Activated CD4-positive, alpha-beta T cell treated with anti-CD3 and anti-CD28 coated beads for 48 hours (primary cell): ENCODE data around the gene LASP1NB.
"Not testable (repeated sequence)": the region's sequence is repeated elsewhere in the genome, so short reads cannot be mapped to it uniquely, and the experiment has no call there.

Experiments used
- DNase-seq: peaks from one replicate; pipeline ENCODE4 v3.0.0-alpha.2; 2020

Gene LASP1NB

DNA sequence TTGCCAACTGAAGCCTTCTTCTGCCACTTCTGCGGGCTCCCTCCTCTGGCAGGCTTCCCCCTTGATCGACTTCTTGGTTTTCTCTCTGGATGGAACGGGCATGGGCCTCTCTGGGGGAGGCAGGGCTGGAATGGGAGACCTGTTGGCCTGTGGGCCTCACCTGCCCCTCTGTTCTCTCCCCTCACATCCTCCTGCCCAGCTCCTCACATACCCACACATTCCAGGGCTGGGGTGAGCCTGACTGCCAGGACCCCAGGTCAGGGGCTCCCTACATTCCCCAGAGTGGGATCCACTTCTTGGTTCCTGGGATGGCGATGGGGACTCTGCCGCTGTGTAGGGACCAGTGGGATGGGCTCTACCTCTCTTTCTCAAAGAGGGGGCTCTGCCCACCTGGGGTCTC, 6.5 kb upstream of the LASP1NB start:
- no peak for DNase-seq

- DNase-seq, result no peak
These were observed 5.9 kb upstream of the LASP1NB start for GRCh38 chr17:38919316-38920078.

DNA sequence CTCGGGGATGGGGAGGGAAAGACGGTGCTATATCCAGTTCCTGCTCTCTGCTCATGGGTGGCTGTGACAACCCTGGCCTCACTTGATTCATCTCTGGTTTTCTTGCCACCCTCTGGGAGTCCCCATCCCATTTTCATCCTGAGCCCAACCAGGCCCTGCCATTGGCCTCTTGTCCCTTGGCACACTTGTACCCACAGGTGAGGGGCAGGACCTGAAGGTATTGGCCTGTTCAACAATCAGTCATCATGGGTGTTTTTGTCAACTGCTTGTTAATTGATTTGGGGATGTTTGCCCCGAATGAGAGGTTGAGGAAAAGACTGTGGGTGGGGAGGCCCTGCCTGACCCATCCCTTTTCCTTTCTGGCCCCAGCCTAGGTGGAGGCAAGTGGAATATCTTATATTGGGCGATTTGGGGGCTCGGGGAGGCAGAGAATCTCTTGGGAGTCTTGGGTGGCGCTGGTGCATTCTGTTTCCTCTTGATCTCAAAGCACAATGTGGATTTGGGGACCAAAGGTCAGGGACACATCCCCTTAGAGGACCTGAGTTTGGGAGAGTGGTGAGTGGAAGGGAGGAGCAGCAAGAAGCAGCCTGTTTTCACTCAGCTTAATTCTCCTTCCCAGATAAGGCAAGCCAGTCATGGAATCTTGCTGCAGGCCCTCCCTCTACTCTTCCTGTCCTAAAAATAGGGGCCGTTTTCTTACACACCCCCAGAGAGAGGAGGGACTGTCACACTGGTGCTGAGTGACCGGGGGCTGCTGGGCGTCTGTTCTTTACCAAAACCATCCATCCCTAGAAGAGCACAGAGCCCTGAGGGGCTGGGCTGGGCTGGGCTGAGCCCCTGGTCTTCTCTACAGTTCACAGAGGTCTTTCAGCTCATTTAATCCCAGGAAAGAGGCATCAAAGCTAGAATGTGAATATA, 4.8 kb upstream of the LASP1NB start:
- no peak for DNase-seq

DNA sequence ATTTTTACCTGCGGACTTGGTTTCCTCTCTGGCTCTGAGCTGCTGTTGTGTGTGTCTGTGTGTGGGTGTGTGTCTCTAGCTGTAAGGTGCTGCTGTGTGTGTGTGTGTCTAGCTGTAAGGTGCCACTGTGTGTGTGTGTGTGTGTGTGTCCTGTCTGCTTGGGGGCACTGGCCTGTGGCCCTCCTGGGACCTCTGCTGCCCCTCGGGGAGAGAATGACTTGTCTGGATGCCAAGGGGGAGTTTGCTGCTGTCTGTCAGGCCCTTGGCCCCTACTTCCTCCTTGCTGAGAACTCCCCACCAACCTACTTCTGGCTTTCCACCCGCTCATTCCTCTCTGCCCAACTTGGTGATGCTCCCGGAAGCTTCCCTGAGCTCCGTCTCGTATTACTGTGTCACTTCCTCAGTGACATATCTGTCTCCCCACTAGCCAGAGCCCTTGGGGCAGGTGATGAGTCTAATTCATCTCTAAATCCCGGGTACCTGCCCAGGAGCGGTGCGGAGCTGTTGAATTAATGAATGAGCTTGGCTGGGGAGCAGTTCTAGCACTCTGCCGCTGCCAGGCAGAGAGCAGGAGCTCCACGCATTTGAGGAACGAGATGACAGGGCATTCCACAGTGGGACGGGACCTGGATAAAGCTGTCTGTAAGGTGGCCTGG, 3.5 kb upstream of the LASP1NB start:
- DNase-seq, result no peak

- no peak for DNase-seq
These were observed 2.7 kb upstream of the LASP1NB start for GRCh38 chr17:38922538-38923297.

DNA sequence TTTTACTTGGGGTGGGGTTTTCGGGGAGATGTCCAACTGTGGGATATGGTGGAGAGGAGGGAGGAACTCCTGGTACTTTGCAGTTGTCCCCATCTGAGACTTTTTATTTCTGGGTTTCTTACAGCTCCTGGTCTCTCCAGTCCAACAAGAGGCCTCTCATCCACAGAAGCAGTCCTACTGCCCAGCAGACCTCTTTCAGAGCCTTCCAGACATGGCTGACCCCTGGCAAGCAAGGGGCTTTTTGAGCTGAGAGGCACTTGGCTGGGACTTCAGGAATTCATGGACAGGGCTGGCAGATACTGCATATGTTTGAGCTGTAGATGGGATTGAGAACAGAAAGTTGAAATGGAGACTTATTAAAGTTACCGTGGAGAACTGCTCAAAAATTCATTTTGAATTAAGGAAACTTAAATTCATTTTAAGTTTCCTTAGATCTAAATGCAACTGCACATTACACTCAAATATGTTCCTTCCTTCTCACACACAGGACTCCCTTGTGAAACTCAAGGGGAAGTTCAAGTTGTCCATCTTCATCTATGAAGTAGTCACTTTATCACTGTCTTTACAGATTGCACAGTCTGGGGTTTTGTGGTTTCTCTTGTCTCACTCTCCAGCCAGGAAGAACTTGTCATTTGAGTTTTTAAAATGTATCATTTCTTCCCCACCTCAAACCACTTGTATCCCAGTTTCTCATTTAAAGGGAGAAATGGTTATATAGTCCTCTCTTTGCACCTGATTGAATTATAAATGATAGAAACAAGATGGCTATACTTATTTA, 1.1 kb downstream of the LASP1NB start:
- no peak for DNase-seq

DNA sequence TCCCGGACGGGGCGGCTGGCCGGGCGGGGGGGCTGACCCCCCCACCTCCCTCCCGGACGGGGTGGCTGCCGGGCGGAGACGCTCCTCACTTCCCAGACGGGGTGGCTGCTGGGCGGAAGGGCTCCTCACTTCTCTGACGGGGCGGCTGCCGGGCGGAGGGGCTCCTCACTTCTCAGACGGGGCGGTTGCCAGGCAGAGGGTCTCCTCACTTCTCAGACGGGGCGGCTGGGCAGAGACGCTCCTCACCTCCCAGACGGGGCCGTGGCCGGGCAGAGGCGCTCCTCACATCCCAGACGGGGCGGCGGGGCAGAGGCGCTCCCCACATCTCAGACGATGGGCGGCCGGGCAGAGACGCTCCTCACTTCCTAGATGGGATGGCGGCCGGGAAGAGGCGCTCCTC, 5.4 kb downstream of the LASP1NB start:
- DNase-seq, result not testable (repeated sequence)

GRCh38 chr17:38933962-38934361, 8.5 kb downstream of the LASP1NB start:
- not testable (repeated sequence) for DNase-seq

DNA sequence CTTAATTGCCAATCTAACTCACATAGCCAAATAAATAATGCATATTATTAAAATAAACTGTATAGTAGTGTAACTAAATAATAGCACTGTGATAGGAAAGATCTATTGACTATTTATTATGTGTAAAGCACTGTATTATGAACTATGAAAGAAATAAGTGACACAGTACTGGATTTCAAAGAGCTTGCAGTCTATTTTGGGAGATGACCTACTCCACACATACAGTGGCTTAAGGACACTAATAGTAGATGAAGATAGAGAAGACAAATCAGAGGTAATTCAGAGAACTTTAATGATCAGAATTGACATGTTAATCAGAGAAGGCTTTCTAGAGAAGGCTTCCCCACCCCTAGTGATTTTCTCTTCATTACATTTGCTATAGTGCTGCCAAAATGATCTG, 14.6 kb downstream of the LASP1NB start:
- no peak for DNase-seq

GRCh38 chr17:38940404-38940803, 15.0 kb downstream of the LASP1NB start:
- DNase-seq, result no peak

- no peak for DNase-seq
These were observed 17.4 kb downstream of the LASP1NB start for GRCh38 chr17:38942696-38943334.

DNA sequence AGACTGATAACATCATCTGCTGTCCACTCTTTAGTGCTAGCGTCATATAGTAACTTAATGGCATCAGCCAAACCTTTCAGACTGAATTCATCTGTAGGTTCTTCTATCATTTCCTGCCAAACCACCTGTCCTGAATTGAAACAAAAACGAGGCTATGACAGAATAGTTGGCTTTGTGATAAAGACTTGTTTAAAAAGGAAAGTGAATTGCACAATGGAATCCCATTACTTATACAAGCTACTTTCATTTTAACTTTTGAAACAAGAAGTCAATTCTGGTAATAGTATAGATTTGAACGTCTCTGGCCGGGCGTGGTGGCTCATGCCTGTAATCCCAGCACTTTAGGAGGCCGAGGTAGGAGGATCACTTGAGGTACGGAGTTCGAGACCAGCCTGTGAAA, 18.2 kb downstream of the LASP1NB start:
- DNase-seq, result peak; percentile 43

- no peak for DNase-seq
These were observed 21.8 kb downstream of the LASP1NB start for GRCh38 chr17:38947189-38947588.

DNA sequence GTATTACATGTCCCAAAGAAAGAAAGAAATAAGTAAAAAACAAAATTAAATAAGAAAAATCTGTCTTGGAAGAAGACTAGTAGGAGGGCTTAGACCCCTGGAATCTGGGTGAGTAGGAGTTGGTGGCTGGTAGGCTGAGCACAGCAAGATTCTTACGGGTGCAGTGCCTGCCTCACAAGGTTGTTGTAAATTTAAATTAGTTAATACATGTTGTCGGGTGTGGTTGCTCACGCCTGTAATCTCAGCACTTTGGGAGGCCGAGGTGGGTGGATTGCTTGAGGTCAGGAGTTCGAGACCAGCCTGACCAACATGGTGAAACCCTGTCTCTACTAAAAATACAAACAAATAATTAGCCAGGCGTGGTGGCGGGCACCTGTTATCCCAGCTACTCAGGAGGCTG, 28.4 kb downstream of the LASP1NB start:
- DNase-seq, result not testable (repeated sequence)

DNA sequence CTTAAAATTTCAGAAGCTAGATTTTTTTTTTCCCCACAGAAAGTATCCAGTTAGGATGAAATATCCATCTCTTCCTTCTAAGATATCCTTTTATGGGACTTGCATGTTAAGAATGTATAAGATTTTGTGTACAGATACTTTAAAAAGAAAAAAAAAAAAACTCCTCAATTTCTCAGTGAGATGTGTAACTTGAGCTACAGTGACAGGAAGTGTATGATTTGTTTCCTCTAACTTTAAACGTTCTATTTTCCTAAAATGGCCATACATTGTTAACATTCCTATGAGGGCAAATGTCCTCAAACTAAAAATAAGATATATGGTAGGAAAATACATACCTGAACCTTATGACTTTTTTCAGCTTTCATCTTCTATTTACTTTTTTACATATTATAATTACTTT, 32.9 kb downstream of the LASP1NB start:
- DNase-seq, result no peak

DNA sequence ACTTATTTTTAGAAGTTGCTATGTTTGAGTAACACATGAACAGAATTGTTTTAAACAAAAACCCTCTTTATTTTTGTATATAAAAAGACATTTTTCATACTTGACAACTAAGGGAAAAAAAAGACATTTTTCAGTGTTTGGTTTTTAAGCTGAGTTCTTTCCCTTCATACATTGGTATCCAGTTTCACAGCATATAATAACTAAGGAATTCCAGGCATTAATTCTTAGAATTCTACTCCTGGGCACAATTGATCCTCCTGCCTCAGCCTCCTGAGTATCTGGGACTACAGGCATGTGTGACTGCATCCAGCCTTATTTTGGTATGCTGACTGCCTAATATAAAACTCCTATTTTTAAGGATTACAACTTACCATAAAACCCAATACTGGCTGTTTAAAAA, 33.3 kb downstream of the LASP1NB start:
- no peak for DNase-seq

DNA sequence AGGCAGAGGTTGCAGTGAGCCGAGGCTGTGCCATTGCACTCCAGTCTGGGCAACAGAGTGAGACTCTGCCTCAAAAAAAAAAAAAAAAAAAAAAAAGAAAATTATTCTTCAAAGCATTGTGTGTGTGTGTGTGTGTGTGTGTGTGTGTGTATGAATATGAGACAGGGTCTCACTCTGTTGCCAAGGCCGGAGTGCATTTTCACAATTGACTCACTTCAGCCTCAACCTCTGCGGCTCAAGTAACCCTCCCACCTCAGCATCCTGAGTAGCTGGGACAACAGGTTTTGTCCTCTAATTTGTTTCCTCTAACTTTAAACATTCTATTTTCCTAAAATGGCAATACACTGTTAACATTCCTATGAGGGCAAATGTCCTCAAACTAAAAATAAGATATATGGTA, 34.1 kb downstream of the LASP1NB start:
- DNase-seq, result no peak

- DNase-seq, result no peak
These were observed 35.0 kb downstream of the LASP1NB start for GRCh38 chr17:38960402-38960801.

- DNase-seq, result no peak
These were observed 36.0 kb downstream of the LASP1NB start for GRCh38 chr17:38961413-38961812.

DNA sequence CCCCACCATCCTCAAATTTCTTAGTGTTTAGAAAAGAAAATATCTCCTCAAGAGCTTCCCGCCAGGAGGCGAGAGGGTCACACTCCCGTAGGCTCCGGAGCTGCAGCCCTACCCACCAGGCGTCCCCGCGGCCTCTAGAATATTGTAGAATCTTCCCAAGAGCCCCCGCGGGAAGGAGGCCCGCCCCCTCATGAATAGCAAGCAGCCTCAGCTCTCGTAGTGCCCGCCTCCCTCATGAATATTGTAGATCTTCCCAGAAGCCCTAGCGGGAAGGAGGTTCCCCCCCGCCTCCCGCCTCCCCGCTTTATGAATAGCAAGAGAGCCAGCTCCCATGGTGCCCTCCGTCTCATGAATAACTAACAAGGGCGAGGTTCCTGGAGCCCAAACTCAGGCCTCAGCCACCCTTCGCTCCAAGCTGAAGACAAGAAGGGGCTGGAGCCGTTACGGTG, 41.9 kb downstream of the LASP1NB start, which contains the start of gene FBXO47:
TSS of gene FBXO47 (minus strand) at position 114 of the 449 bp plus-strand sequence. CDS start 4,378 bp downstream, outside the sequence.
- peak; percentile 89 for DNase-seq

DNA sequence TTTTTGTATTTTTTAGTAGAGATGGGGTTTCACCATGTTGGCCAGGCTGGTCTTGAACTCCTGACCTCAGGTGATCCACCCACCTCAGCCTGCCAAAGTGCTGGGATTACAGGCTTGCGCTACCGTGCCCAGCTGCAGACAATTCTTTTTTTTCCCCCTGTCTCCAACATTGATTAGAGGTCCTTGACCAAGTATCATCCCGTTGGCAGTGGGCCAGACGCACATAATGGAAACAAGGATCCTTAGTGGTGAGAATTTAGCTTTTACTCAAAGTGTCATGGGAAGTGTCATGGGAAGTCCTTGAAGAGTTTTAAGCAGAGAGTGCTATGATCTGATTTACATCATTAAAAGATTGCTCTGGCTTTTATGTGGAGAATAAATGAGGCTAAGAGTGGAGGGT, 43.9 kb downstream of the LASP1NB start:
- no peak for DNase-seq
